Measurements from ENCODE around the gene C10orf67. TPM values are rescaled to one million over a fixed set of nuclear protein-coding genes. Genes with fewer than 3 reads are reported as not detected.
"Not testable (repeated sequence)": the region's sequence is repeated elsewhere in the genome, so short reads cannot be mapped to it uniquely, and the experiment has no call there.

The C10orf67 gene
- total RNA-seq, 1 donor from 2014 or later, result not detected

- no peak for DNase-seq (ENCODE audit: low read depth in 2 of 2)
Observed at GRCh38 chr10:23362879-23363792, 18.5 kb upstream of the C10orf67 start.

GRCh38 chr10:23362069-23362830 is 17.7 kb upstream of the C10orf67 start:
- no peak for DNase-seq (ENCODE audit: low read depth in 2 of 2)

GRCh38 chr10:23361665-23362064 is 17.1 kb upstream of the C10orf67 start:
- no peak for DNase-seq (ENCODE audit: low read depth in 2 of 2)

- no peak for DNase-seq (ENCODE audit: low read depth in 2 of 2)
Observed at GRCh38 chr10:23359692-23360380, 15.2 kb upstream of the C10orf67 start.

GRCh38 chr10:23358357-23358756 is 13.8 kb upstream of the C10orf67 start:
- no peak for DNase-seq (ENCODE audit: low read depth in 2 of 2)

- DNase-seq (ENCODE audit: low read depth in 2 of 2), result no peak
Observed at GRCh38 chr10:23354630-23355279, 10.2 kb upstream of the C10orf67 start.

- no peak for DNase-seq (ENCODE audit: low read depth in 2 of 2)
Observed at GRCh38 chr10:23351926-23352519, 7.4 kb upstream of the C10orf67 start.

GRCh38 chr10:23350706-23351105 is 6.1 kb upstream of the C10orf67 start:
- DNase-seq (ENCODE audit: low read depth in 2 of 2), result not testable (repeated sequence)

- DNase-seq (ENCODE audit: low read depth in 2 of 2), result no peak
Observed at GRCh38 chr10:23345861-23346260, 1.3 kb upstream of the C10orf67 start.

- no peak for DNase-seq (ENCODE audit: low read depth in 2 of 2)
Observed at GRCh38 chr10:23343591-23344240, 881 bp downstream of the C10orf67 start.

- no peak for DNase-seq (ENCODE audit: low read depth in 2 of 2)
Observed at GRCh38 chr10:23342213-23342884, 2.2 kb downstream of the C10orf67 start.

GRCh38 chr10:23341004-23341403 is 3.6 kb downstream of the C10orf67 start:
- no peak for DNase-seq (ENCODE audit: low read depth in 2 of 2)

GRCh38 chr10:23340354-23340753 is 4.2 kb downstream of the C10orf67 start:
- DNase-seq (ENCODE audit: low read depth in 2 of 2), result no peak

- no peak for DNase-seq (ENCODE audit: low read depth in 2 of 2)
Observed at GRCh38 chr10:23338886-23339285, 5.7 kb downstream of the C10orf67 start.

GRCh38 chr10:23338155-23338828 is 6.3 kb downstream of the C10orf67 start:
- DNase-seq (ENCODE audit: low read depth in 2 of 2), result no peak

GRCh38 chr10:23337616-23338015 is 7.0 kb downstream of the C10orf67 start:
- DNase-seq (ENCODE audit: low read depth in 2 of 2), result no peak

GRCh38 chr10:23331567-23332301 is 12.9 kb downstream of the C10orf67 start:
- DNase-seq (ENCODE audit: low read depth in 2 of 2), result peak; percentile 23 to 31

- DNase-seq (ENCODE audit: low read depth in 2 of 2), result no peak
Observed at GRCh38 chr10:23330948-23331347, 13.6 kb downstream of the C10orf67 start.

Data from lung microvascular endothelial cell (primary cell).